Uterus (tissue), 4 donors: ENCODE measurements around the gene PANK3. TPM values are rescaled to one million over a fixed set of nuclear protein-coding genes. Genes with fewer than 3 reads are reported as not detected.
A peak's percentile ranks its signal among the peaks of the same experiment; 100 is the strongest.

Experiments
- DNase-seq, 2 donors: peaks; one replicate each; pipeline ENCODE4 v3.0.0-alpha.2; 2019 to 2020
- H3K27ac ChIP-seq, 2 donors: fragments of 200-600 bp; sonication (generic); 1 replicate in 1 of 2; 2 replicates in 1 of 2; pipeline ENCODE4 v1.5.1; 2016 to 2018
- H3K27me3 ChIP-seq, 2 donors: fragments of 200-600 bp; sonication (generic); one replicate each; pipeline ENCODE4 v1.5.1; 2018 to 2019; ENCODE audit warnings: control low read depth in 1 of 2
- H3K36me3 ChIP-seq, 2 donors: fragments of 200-600 bp; sonication (generic); one replicate each; pipeline ENCODE4 v1.5.1; 2019; ENCODE audit warnings: control low read depth in 1 of 2
- H3K4me1 ChIP-seq, 2 donors: fragments of 200-600 bp; sonication (generic); one replicate each; pipeline ENCODE4 v1.5.1; 2018 to 2019; ENCODE audit warnings: control low read depth in 1 of 2
- H3K4me3 ChIP-seq, 2 donors: fragments of 200-600 bp; sonication (generic); 1 replicate in 1 of 2; 2 replicates in 1 of 2; pipeline ENCODE4 v1.5.1; 2018 to 2019; ENCODE audit warnings: mild to moderate bottlenecking in 1 of 2
- H3K9me3 ChIP-seq, 2 donors: fragments of 200-600 bp; sonication (generic); one replicate each; pipeline ENCODE4 v1.5.1; 2019; ENCODE audit warnings: control low read depth in 1 of 2
- POLR2A ChIP-seq, 2 donors: fragments of 450-650 bp; IDR thresholded peaks; one replicate each; pipeline ENCODE4 v1.6.1; 2016; ENCODE audit warnings: antibody characterized with exemption in 2 of 2, mild to moderate bottlenecking in 1 of 2, moderate library complexity in 1 of 2
- intact Hi-C: fragments of 100-400 bp; cut with DNase I; formaldehyde crosslinking; loops from one replicate; pipeline ENCODE4 v1.15.1; 2023; ENCODE audit warnings: low total_unique reads
- total RNA-seq, 4 donors: library from RNA; depleted of rRNA in 3 of 4; stranded (reverse); fragments of >200 nt in 3 of 4; gene quantifications; one replicate each; pipeline versions ENCODE4 v1.1.0 to v1.2.4, GENCODE V29; 2014 to 2023
- TF ChIP-seq, protein P1 (sequence below), 4 experiments: fragments of 200-600 bp in 2 of 4; fragments of 450-650 bp in 2 of 4; sonication (generic) in 2 of 4; IDR thresholded peaks; one replicate each; pipeline ENCODE4 v1.5.1; 2016 to 2019; ENCODE audit warnings: antibody characterized with exemption in 4 of 4, mild to moderate bottlenecking in 2 of 4, moderate library complexity in 1 of 4
- donor health status: DM: yes; HTN: yes; CAD: no.

PANK3 gene
- total RNA-seq, 4 donors from 2014 or later = 15.6 to 92.6 (median 32.2) TPM

DNA sequence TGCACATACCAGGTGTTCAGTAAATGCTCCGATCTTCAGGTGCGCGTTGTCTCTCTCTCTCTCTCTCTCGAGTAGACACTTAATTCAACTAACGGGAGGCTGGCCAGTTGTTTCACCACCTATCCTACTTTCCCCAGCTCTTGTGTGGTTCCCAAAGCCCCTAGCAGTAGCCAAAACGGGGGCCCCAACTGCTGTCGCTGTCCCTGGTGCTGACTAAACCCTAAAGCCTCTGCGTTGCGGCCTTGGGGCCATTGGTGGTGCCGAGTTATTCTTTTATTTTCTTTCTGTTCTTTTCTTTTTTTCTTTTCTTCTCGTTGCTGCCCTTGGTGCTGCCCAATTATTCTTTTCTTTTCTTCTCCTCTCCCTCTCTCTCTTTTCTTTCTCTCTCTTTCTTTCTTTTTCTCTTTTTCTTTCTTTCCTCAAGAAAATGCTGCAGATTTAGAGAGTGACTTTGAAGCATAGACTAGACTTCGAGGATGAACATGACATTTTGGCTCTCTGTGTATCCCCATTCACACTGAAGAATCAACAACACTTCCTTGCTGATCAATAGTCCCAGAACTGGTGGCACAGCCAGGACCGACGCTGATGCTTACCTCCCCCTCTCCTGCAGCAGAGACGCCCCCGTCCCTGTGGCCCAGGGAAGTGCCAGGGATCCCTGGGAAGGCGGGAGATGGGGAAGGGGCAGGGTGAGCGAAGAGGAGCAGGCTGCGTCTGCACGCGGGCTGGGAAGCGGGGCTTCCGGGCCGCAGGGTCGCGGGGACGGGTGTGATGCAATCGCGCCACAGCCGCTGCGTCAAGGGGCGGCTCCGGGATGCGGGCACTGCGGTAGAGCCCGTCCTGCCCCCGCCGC, 50.4 kb downstream of the PANK3 start, which contains the start of gene FBLL1:
FBLL1 (plus strand) TSS at position 785 of the 853 bp plus-strand sequence. CDS start 200 bp downstream, outside the sequence.
- peaks cover 0 to 6% of the 10 kb centered on the region in 2 donors for H3K27me3 ChIP-seq
- no peak for DNase-seq
- H3K36me3 ChIP-seq = no peaks in the 10 kb centered on the region
- no peak for TF ChIP-seq POLR2A (IDR thresholded peaks at IDR 0.05)
- TF ChIP-seq, protein P1, sequence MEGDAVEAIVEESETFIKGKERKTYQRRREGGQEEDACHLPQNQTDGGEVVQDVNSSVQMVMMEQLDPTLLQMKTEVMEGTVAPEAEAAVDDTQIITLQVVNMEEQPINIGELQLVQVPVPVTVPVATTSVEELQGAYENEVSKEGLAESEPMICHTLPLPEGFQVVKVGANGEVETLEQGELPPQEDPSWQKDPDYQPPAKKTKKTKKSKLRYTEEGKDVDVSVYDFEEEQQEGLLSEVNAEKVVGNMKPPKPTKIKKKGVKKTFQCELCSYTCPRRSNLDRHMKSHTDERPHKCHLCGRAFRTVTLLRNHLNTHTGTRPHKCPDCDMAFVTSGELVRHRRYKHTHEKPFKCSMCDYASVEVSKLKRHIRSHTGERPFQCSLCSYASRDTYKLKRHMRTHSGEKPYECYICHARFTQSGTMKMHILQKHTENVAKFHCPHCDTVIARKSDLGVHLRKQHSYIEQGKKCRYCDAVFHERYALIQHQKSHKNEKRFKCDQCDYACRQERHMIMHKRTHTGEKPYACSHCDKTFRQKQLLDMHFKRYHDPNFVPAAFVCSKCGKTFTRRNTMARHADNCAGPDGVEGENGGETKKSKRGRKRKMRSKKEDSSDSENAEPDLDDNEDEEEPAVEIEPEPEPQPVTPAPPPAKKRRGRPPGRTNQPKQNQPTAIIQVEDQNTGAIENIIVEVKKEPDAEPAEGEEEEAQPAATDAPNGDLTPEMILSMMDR (IDR thresholded peaks at IDR 0.05) = no peak
- no peaks in the 10 kb centered on the region for H3K9me3 ChIP-seq
- H3K4me3 ChIP-seq = peak within 1 kb of the TSS in 1 of 2 donors; percentile 28
- intact Hi-C loops = no loop called here
- no peaks in the 10 kb centered on the region for H3K4me1 ChIP-seq
- no peak within 1 kb of the TSS for H3K27ac ChIP-seq

DNA sequence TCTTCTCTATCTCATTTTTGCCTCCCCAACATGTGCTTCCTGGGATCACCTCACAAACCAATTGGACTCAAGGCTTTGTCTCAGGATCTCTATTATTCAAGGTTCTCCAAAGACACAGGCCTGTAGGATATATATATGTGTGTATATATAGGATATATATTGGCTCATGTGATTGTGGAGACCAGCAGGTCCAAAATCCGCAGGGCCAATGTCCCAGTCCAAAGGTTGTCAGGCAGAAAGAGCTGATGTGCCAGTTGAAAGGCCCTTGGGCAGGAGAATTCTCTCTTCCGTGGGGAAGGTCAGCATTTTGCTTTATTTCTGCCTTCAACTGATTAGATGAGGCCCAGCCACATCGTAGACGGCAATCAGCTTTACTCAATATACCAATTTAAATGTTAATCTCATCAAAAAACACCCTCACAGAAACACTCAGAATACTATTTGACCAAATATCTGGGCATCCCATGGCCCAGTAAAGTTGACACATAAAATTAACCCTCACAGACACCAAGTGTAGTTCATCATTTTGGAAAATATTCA, 51.3 kb downstream of the PANK3 start:
- no peak for DNase-seq
- TF ChIP-seq POLR2A (IDR thresholded peaks at IDR 0.05) = no peak
- TF ChIP-seq, protein P1 (IDR thresholded peaks at IDR 0.05) = no peak
- H3K27me3 ChIP-seq = peaks cover 0 to 6% of the 10 kb centered on the region in 2 donors
- H3K4me1 ChIP-seq = no peaks in the 10 kb centered on the region
- H3K36me3 ChIP-seq = no peaks in the 10 kb centered on the region
- H3K9me3 ChIP-seq = no peaks in the 10 kb centered on the region
- no peak overlapping the region for H3K27ac ChIP-seq
- intact Hi-C loops = no loop called here
- H3K4me3 ChIP-seq = no peak overlapping the region

DNA sequence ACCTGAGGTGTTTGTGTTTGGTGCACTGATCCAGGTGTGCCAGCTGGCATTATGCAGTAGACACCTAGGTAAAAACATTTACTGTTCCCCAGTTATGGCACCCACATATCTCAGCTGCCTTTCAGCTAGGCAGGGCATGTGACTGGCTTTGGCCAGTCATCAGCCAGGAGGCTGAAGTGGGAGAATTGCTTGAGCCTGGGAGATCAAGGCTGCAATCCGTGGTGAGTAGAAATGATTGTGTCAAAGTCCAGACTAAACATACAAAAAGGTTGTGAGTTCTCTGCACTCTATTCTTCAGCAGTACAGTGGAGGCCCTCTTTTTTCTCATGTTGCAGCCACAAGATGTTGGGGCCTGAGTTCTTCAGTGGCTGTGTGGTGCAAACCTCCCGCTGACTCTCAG, 53.3 kb downstream of the PANK3 start:
- Histone ChIP-seq H3K27ac (no peak overlapping the region), H3K36me3 (no peaks in the 10 kb centered on the region), H3K27me3 (peaks cover 0 to 5% of the 10 kb centered on the region in 2 donors), H3K4me1 (no peaks in the 10 kb centered on the region), H3K4me3 (no peak overlapping the region), H3K9me3 (no peaks in the 10 kb centered on the region)
- DNase-seq = no peak
- intact Hi-C loops = no loop called here
- no peak for TF ChIP-seq POLR2A (IDR thresholded peaks at IDR 0.05)
- TF ChIP-seq, protein P1 (IDR thresholded peaks at IDR 0.05) = no peak

DNA sequence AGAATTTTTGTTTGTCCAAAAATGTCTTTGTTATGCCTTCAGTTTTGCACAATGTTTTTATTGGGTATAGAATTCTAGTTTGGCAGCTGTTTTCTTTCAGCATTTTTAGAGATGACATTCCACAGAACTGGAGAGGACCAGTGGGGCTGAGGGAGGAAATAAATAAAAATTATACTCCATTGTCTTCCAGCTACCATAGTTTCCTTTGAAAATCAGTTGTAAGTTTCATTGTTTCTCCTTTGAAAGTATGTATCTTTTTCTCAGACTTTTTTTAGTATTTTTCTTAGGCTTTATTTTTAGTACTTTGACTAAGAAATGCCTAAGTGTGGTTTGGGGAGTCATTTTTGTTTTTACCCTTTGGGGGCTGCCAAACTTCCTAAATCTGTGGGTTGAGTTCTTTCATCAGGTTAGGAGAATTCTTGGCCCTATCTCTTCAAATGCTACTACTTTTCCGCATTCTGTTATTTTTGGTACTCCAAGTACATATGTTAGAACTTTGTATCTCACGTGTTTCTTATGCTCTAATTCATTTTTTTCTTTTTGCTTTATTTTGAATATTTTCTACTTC, 65.2 kb downstream of the PANK3 start:
- Histone ChIP-seq H3K27ac (no peak overlapping the region), H3K4me1 (no peaks in the 10 kb centered on the region), H3K9me3 (peaks cover 0 to 4% of the 10 kb centered on the region in 2 donors), H3K27me3 (no peaks in the 10 kb centered on the region), H3K4me3 (no peak overlapping the region), H3K36me3 (no peaks in the 10 kb centered on the region)
- TF ChIP-seq, protein P1 (IDR thresholded peaks at IDR 0.05) = no peak
- no peak for TF ChIP-seq POLR2A (IDR thresholded peaks at IDR 0.05)
- no peak for DNase-seq
- intact Hi-C loops = no loop called here
